ENCODE results near the gene BCAS1.

DNA sequence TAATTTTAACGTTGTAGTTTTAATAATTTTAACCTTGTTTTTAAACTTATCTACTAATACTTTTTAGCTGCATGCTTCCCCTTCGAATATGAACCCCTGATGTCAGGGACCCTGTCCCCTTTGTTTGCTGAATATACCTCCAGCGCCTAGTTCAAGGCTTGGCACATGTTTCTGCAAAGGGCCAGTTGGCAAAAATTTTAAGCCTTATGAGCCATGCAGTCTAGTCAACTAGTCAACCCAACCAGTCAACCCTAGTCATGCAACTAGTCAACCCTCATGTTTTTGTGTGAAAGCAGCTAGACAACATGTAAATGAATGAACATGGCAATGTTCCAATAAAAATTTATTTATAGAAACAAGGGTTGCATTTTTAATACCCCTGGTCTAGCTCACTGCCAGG, 119.8 kb downstream of the BCAS1 start:
- TF ChIP-seq, protein P1, sequence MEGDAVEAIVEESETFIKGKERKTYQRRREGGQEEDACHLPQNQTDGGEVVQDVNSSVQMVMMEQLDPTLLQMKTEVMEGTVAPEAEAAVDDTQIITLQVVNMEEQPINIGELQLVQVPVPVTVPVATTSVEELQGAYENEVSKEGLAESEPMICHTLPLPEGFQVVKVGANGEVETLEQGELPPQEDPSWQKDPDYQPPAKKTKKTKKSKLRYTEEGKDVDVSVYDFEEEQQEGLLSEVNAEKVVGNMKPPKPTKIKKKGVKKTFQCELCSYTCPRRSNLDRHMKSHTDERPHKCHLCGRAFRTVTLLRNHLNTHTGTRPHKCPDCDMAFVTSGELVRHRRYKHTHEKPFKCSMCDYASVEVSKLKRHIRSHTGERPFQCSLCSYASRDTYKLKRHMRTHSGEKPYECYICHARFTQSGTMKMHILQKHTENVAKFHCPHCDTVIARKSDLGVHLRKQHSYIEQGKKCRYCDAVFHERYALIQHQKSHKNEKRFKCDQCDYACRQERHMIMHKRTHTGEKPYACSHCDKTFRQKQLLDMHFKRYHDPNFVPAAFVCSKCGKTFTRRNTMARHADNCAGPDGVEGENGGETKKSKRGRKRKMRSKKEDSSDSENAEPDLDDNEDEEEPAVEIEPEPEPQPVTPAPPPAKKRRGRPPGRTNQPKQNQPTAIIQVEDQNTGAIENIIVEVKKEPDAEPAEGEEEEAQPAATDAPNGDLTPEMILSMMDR (conservative IDR thresholded peaks at IDR 0.05) = no peak
- no peak for TF ChIP-seq ZFX (IDR thresholded peaks at IDR 0.05)

Measured in C4-2B (cell line).